GM18511 (cell line): ENCODE measurements around the gene TLR4.
A peak's percentile ranks its signal among the peaks of the same experiment; 100 is the strongest.

Experiments used
- ATAC-seq: cut with Tn5 transposase; IDR thresholded peaks from one replicate; pipeline ENCODE4 v1.9.1; 2021; ENCODE audit warnings: mild to moderate bottlenecking, moderate library complexity; ENCODE audit not compliant: unreplicated experiment

Gene TLR4

GRCh38 chr9:117744369-117744768, 40.2 kb downstream of the TLR4 start:
- ATAC-seq = no peak

- ATAC-seq = peak; percentile 49
These were observed 40.7 kb downstream of the TLR4 start for GRCh38 chr9:117744856-117745389.

- ATAC-seq = no peak
These were observed 41.4 kb downstream of the TLR4 start for GRCh38 chr9:117745598-117745997.

GRCh38 chr9:117746263-117746662, 42.1 kb downstream of the TLR4 start:
- ATAC-seq = no peak

GRCh38 chr9:117747386-117747970, 43.3 kb downstream of the TLR4 start:
- ATAC-seq = no peak

GRCh38 chr9:117750401-117750800, 46.2 kb downstream of the TLR4 start:
- ATAC-seq = no peak

GRCh38 chr9:117752894-117753293, 48.7 kb downstream of the TLR4 start:
- ATAC-seq = no peak

- no peak for ATAC-seq
These were observed 53.5 kb downstream of the TLR4 start for GRCh38 chr9:117757561-117758190.

GRCh38 chr9:117763314-117763713, 59.1 kb downstream of the TLR4 start:
- no peak for ATAC-seq

- no peak for ATAC-seq
These were observed 64.7 kb downstream of the TLR4 start for GRCh38 chr9:117768750-117769395.

GRCh38 chr9:117771136-117771535, 66.9 kb downstream of the TLR4 start:
- no peak for ATAC-seq

GRCh38 chr9:117772960-117773359, 68.8 kb downstream of the TLR4 start:
- no peak for ATAC-seq
